Tibial artery (tissue), 4 donors: Measurements from ENCODE around the gene OPN3.
A peak's percentile ranks its signal among the peaks of the same experiment; 100 is the strongest.

ENCODE experiments used
- DNase-seq, 2 donors: peaks; one replicate each; pipeline ENCODE4 v3.0.0-alpha.2; 2019
- H3K27ac ChIP-seq, 2 donors: fragments of 200-600 bp; sonication (generic) in 1 of 2; 1 replicate in 1 of 2; 2 replicates in 1 of 2; pipeline ENCODE4 v1.5.1; 2018 to 2019; ENCODE audit warnings: mild to moderate bottlenecking in 1 of 2
- H3K27me3 ChIP-seq, 2 donors: fragments of 200-600 bp; sonication (generic) in 1 of 2; one replicate each; pipeline versions ENCODE4 v1.5.1 to v1.6.0; 2016 to 2019
- H3K36me3 ChIP-seq, 3 donors: fragments of 200-600 bp; sonication (generic) in 2 of 3; one replicate each; pipeline ENCODE4 v1.5.1; 2016 to 2019; ENCODE audit warnings: mild to moderate bottlenecking in 2 of 3
- H3K4me1 ChIP-seq, 4 donors: fragments of 200-600 bp; sonication (generic) in 2 of 4; 1 replicate in 3 of 4; 2 replicates in 1 of 4; pipeline ENCODE4 v1.5.1; 2016 to 2019
- H3K4me3 ChIP-seq, 2 donors: fragments of 200-600 bp; sonication (generic) in 1 of 2; 1 replicate in 1 of 2; 2 replicates in 1 of 2; pipeline ENCODE4 v1.5.1; 2018 to 2019; ENCODE audit warnings: mild to moderate bottlenecking in 2 of 2
- H3K9me3 ChIP-seq, 3 donors: fragments of 200-600 bp; sonication (generic) in 1 of 3; one replicate each; pipeline ENCODE4 v1.5.1; 2016 to 2019
- intact Hi-C: fragments of 100-400 bp; cut with DNase I; formaldehyde crosslinking; loops from one replicate; pipeline ENCODE4 v1.15.0; 2023; ENCODE audit warnings: low total_unique reads
- TF ChIP-seq, protein P1 (sequence below), 2 experiments: fragments of 200-600 bp in 1 of 2; fragments of 450-650 bp in 1 of 2; IDR thresholded peaks; one replicate each; pipeline ENCODE4 v1.5.1; 2017 to 2019; ENCODE audit warnings: antibody characterized with exemption in 2 of 2, mild to moderate bottlenecking in 1 of 2, moderate library complexity in 1 of 2

The OPN3 gene

DNA sequence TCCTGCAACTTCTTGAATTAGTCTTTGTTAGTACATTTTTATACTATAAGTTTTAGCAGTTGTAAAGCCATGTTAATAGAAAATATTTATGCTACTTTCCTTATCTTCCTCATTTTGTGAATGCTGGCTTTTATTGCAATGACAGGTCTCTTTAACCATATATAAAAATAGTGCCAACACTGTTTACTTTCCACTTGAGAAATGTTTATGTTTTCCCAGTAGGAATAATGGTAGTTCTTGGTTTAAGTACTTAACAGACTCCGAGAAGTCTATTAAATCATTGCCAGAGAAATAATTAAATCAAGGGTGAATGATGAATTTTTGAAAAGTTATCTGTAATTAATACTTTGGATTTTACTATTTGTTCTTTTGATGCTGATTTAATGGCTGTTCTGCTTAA is 9.7 kb downstream of the OPN3 start:
- Histone ChIP-seq H3K36me3 (peaks cover 0 to 9% (median 4%) of the 10 kb centered on the region in 3 donors), H3K4me1 (peaks cover 0 to 21% (median 0%) of the 10 kb centered on the region in 4 donors), H3K4me3 (no peak overlapping the region), H3K9me3 (no peaks in the 10 kb centered on the region), H3K27ac (no peak overlapping the region), H3K27me3 (no peaks in the 10 kb centered on the region)
- no peak for DNase-seq
- TF ChIP-seq, protein P1, sequence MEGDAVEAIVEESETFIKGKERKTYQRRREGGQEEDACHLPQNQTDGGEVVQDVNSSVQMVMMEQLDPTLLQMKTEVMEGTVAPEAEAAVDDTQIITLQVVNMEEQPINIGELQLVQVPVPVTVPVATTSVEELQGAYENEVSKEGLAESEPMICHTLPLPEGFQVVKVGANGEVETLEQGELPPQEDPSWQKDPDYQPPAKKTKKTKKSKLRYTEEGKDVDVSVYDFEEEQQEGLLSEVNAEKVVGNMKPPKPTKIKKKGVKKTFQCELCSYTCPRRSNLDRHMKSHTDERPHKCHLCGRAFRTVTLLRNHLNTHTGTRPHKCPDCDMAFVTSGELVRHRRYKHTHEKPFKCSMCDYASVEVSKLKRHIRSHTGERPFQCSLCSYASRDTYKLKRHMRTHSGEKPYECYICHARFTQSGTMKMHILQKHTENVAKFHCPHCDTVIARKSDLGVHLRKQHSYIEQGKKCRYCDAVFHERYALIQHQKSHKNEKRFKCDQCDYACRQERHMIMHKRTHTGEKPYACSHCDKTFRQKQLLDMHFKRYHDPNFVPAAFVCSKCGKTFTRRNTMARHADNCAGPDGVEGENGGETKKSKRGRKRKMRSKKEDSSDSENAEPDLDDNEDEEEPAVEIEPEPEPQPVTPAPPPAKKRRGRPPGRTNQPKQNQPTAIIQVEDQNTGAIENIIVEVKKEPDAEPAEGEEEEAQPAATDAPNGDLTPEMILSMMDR (IDR thresholded peaks at IDR 0.05): no peak
- intact Hi-C loops: no loop called here

DNA sequence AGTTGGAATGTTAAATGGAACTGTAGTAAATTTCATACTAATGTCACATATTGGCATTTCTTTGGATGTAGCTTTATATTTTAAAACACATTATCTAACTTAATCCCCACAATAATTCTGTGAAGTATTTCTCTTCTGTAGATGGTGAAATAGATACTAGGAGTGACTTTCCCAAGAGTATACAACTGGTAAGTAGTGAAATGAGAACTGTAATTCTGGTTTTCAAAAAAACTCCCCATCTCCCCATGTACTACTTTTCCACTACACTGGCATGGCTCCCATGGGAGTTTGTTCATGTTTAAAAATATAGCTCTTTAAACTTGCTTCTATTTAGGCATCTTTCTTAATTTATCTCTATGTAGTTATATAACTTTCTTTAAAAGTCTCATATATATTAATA is 10.2 kb downstream of the OPN3 start:
- Histone ChIP-seq H3K4me3 (no peak overlapping the region), H3K27ac (no peak overlapping the region), H3K36me3 (peaks cover 0 to 4% (median 0%) of the 10 kb centered on the region in 3 donors), H3K4me1 (peaks cover 0 to 21% (median 0%) of the 10 kb centered on the region in 4 donors), H3K27me3 (no peaks in the 10 kb centered on the region), H3K9me3 (no peaks in the 10 kb centered on the region)
- intact Hi-C loops: no loop called here
- DNase-seq: no peak
- TF ChIP-seq, protein P1 (IDR thresholded peaks at IDR 0.05): no peak

DNA sequence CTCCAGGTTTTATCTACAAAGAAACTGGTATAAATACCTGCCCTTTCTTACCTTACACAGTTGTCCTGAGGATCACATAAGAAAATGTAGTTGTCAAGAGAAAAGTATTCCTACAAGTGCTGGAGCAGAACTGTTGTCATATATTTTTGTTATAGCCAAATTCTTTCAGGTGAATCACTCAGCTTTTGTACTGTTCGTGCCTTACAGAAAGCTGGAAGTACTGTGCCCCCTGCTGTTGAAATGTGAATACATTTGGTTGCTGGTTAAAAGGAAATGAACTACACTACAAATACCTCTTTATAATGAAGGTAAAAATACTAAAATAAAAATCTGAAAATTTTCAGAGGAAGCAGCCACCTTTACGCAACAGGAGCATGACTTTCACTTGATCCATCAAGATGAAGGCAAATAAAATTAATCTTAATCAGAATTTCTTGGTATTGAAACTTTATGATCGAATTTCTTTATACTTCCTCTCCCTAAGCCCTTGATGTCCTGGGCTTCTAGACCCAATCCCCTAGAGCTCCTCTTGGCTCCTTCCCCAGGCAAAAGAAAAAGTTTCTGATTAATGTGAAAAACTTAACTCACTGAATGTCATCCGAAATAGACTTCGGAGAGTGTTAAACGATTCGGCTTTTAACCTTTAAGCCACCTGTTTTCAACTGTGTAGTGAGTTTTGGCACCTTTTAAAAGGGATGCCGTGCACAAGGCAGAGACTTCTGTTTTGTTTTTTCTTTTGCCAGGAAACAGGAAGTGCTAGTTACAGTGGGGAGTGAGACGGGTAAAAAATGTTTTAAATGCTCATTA is 12.5 kb downstream of the OPN3 start:
- intact Hi-C loops: no loop called here
- no peak for DNase-seq
- Histone ChIP-seq H3K4me1 (peaks cover 0 to 21% (median 0%) of the 10 kb centered on the region in 4 donors), H3K27me3 (no peaks in the 10 kb centered on the region), H3K27ac (no peak overlapping the region), H3K4me3 (no peak overlapping the region), H3K9me3 (no peaks in the 10 kb centered on the region), H3K36me3 (no peaks in the 10 kb centered on the region)
- TF ChIP-seq, protein P1 (IDR thresholded peaks at IDR 0.05): peak in 1 of 2 experiments; percentile 31

DNA sequence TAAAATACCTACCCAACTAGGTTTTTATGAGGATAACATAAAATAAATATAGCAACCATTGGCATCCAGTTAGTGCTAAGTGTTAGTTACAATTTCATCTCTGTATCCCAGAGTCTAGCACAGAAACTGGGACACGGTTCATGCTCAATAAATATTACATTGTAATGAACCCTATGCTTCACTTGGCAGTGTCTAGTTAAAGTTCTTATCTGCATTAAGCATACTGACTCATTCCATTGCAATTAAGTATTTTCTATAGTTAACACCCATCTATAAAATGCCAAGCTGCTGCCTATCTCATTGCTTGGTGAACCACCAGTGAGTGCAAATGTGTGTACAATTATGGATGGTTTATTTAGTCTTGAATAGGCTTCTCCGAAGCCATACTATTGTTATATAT is 15.2 kb downstream of the OPN3 start:
- no peaks in the 10 kb centered on the region for H3K27me3 ChIP-seq
- DNase-seq: no peak
- H3K4me3 ChIP-seq: no peak overlapping the region
- TF ChIP-seq, protein P1 (IDR thresholded peaks at IDR 0.05): no peak
- H3K36me3 ChIP-seq: no peaks in the 10 kb centered on the region
- H3K4me1 ChIP-seq: peaks cover 0 to 11% (median 0%) of the 10 kb centered on the region in 4 donors
- H3K27ac ChIP-seq: no peak overlapping the region
- intact Hi-C loops: no loop called here
- H3K9me3 ChIP-seq: no peaks in the 10 kb centered on the region

DNA sequence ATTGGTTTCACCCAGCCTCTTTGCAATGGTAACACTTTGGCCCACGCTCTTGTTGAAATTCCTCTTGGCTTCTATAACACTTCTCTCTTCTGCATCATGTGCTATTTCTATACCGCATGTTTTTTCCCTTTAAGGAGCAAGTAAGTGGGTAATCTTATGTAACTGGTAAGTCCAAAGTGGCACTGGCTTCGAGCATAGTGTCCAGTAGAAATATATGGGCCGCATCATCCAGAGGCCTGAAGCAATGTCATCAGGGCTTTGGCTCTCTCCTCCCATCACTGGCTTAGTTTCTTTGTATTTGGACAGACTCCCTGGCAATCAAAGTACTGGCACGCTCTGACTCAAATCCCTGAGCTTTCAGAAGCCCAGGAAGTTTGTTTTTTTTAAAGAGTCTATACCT is 17.5 kb downstream of the OPN3 start:
- Histone ChIP-seq H3K27ac (no peak overlapping the region), H3K4me1 (peaks cover 0 to 4% (median 0%) of the 10 kb centered on the region in 4 donors), H3K36me3 (no peaks in the 10 kb centered on the region), H3K27me3 (no peaks in the 10 kb centered on the region), H3K9me3 (no peaks in the 10 kb centered on the region), H3K4me3 (no peak overlapping the region)
- intact Hi-C loops: no loop called here
- TF ChIP-seq, protein P1 (IDR thresholded peaks at IDR 0.05): no peak
- DNase-seq: no peak
